Measurements from ENCODE around the gene TMEM60. TPM values are rescaled to one million over a fixed set of nuclear protein-coding genes. Genes with fewer than 3 reads are reported as not detected.
"Not testable (repeated sequence)": the region's sequence is repeated elsewhere in the genome, so short reads cannot be mapped to it uniquely, and the experiment has no call there.

Gene TMEM60
- total RNA-seq, 4 donors from 2014 or later, result 0.51 to 27.6 (median 9.0) TPM

DNA sequence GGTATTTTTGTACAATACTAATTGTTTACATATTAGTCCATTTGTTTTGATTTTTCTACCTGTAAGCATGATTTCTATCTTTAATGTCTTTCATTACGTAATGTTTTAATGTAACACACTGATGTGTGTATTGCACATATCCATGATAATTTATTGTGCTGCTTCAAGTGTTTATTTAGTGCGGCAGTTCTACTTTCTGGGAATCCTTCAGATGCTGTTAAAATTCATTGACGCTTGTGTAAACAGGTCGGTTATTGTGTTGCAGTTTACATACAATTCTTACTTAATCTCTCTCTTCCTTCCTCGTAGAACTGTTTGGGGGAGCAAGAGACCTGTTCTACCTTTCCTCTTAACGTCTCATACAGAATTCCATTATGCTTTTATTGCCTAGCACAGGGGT, 6.9 kb downstream of the TMEM60 start:
- Histone ChIP-seq H3K4me3 (no peak overlapping the region), H3K36me3 (no peaks in the 10 kb centered on the region), H3K4me1 (no peaks in the 10 kb centered on the region), H3K27me3 (no peaks in the 10 kb centered on the region), H3K27ac (no peak overlapping the region), H3K9me3 (no peaks in the 10 kb centered on the region)
- TF ChIP-seq, protein P1, sequence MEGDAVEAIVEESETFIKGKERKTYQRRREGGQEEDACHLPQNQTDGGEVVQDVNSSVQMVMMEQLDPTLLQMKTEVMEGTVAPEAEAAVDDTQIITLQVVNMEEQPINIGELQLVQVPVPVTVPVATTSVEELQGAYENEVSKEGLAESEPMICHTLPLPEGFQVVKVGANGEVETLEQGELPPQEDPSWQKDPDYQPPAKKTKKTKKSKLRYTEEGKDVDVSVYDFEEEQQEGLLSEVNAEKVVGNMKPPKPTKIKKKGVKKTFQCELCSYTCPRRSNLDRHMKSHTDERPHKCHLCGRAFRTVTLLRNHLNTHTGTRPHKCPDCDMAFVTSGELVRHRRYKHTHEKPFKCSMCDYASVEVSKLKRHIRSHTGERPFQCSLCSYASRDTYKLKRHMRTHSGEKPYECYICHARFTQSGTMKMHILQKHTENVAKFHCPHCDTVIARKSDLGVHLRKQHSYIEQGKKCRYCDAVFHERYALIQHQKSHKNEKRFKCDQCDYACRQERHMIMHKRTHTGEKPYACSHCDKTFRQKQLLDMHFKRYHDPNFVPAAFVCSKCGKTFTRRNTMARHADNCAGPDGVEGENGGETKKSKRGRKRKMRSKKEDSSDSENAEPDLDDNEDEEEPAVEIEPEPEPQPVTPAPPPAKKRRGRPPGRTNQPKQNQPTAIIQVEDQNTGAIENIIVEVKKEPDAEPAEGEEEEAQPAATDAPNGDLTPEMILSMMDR (IDR thresholded peaks at IDR 0.05), result no peak
- no peak for TF ChIP-seq POLR2A (IDR thresholded peaks at IDR 0.05)
- no peak for DNase-seq
- intact Hi-C loops (cut with DNase I; ENCODE audit: low total_unique reads), result no loop called here

DNA sequence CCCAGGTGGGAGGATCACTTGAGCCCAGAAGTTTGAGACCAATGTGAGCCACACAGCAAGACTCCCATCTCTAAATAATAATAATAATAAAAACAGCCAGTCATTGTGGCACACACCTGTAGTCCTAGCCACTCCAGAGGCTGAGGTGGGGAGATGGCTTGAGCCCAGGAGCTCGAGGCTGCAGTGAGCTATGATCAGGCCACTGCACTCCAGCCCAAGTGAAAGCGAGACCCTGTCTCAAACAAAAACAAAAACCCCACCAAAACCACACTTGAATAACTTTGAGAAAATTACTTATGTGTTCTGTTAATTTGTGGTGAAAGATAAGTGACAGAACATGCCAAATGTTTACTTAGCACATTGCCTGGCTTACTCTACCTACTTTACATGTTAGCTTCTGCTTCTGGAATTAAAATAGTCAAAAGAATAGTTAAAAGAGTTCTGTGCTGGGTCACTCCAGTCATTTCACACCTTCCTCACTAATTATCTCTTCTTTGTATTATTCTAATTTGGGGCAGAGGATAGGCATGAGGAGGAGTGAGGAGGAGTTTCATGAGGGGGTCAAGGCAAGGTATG, 9.8 kb downstream of the TMEM60 start:
- intact Hi-C loops (cut with DNase I; ENCODE audit: low total_unique reads), result no loop called here
- Histone ChIP-seq H3K4me3 (no peak overlapping the region), H3K27me3 (no peaks in the 10 kb centered on the region), H3K36me3 (no peaks in the 10 kb centered on the region), H3K4me1 (no peaks in the 10 kb centered on the region), H3K27ac (no peak overlapping the region), H3K9me3 (no peaks in the 10 kb centered on the region)
- DNase-seq, result no peak
- TF ChIP-seq POLR2A (IDR thresholded peaks at IDR 0.05), result no peak
- TF ChIP-seq, protein P1 (IDR thresholded peaks at IDR 0.05), result no peak

DNA sequence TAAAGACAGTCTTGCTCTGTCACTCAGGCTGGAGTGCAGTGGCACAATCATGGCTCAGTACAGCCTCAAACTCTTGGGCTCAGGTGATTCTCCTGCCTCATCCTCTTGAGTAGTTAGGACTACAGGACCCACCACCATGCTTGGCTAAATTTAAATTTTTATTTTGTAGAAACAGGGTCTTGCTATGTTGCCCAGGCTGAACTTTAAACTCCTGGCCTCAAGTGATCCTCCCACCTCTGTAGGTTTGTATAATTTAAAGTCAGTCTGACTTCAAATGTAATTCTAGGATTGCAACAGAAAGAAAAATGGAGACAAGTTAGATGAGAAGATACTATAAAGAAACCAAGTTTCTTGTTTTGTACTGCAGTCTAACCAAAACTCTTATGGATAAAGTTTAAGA, 11.5 kb downstream of the TMEM60 start:
- Histone ChIP-seq H3K27ac (no peak overlapping the region), H3K9me3 (no peaks in the 10 kb centered on the region), H3K36me3 (no peaks in the 10 kb centered on the region), H3K4me3 (no peak overlapping the region), H3K27me3 (no peaks in the 10 kb centered on the region), H3K4me1 (no peaks in the 10 kb centered on the region)
- TF ChIP-seq POLR2A (IDR thresholded peaks at IDR 0.05), result no peak
- TF ChIP-seq, protein P1 (IDR thresholded peaks at IDR 0.05), result no peak
- DNase-seq, result no peak
- intact Hi-C loops (cut with DNase I; ENCODE audit: low total_unique reads), result no loop called here

DNA sequence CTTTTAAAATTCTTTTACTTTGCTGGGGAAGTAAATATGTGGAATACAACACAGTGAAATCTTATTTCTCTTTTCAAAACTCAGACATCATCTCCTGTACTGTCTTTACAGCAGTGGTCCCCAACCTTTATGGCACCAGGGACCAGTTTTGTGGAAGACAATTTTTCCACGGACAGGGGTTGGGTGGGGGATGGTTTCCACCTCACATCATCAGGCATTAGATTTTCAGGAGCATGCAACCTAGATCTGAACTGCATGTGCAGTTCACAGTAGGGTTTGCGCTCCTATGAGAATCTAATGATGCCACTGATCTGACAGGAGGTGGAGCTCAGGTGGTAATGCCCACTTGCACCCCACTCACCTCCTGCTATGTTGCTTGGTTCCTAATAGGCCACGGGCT, 12.2 kb downstream of the TMEM60 start:
- intact Hi-C loops (cut with DNase I; ENCODE audit: low total_unique reads), result no loop called here
- no peak for TF ChIP-seq POLR2A (IDR thresholded peaks at IDR 0.05)
- DNase-seq, result no peak
- Histone ChIP-seq H3K9me3 (no peaks in the 10 kb centered on the region), H3K36me3 (no peaks in the 10 kb centered on the region), H3K4me3 (no peak overlapping the region), H3K4me1 (no peaks in the 10 kb centered on the region), H3K27me3 (no peaks in the 10 kb centered on the region), H3K27ac (no peak overlapping the region)

DNA sequence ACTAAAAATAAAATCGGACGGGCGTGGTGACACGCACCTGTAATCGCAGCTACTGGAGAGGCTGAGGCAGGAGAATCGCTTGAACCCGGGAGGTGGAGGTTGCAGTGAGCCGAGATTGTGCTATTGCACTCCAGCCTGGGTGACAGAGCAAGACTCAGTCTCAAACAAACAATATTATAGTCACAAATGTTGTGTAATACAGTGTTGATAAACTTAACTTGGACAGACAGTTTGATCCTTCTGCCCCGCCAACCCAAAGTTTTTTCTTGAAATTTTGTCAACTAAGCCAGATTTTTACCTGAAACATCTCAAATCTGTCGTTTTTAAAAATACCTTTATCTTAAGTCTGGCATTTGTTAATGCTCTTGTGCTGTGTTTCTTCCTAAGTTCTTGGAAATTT, 13.8 kb downstream of the TMEM60 start:
- H3K4me3 ChIP-seq; H3K9me3 ChIP-seq; intact Hi-C loops (cut with DNase I; ENCODE audit: low total_unique reads); H3K27me3 ChIP-seq; H3K27ac ChIP-seq; H3K36me3 ChIP-seq; H3K4me1 ChIP-seq; DNase-seq: not testable (repeated sequence)

DNA sequence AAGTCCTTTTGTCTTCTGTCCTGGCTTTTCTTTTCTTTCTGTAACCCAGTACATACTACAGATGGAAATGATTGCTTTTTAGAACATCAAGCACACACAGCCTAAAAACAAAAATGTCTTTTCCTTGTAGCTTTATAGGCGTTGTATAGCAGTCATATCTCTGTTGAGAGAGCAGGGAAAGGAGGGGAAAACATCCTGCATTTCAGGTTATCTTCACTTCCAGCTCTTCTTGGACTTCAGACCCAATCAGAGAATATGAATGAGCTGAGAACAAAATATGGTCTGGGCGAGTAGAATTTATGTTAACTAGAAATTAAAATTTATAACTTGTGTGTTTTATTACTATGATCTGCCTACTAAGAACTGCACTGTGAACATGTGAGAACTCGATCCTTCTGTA, 14.7 kb downstream of the TMEM60 start:
- Histone ChIP-seq H3K36me3 (no peaks in the 10 kb centered on the region), H3K27me3 (no peaks in the 10 kb centered on the region), H3K4me3 (no peak overlapping the region), H3K4me1 (no peaks in the 10 kb centered on the region), H3K27ac (no peak overlapping the region), H3K9me3 (no peaks in the 10 kb centered on the region)
- DNase-seq, result no peak
- no peak for TF ChIP-seq POLR2A (IDR thresholded peaks at IDR 0.05)
- TF ChIP-seq, protein P1 (IDR thresholded peaks at IDR 0.05), result no peak
- intact Hi-C loops (cut with DNase I; ENCODE audit: low total_unique reads), result no loop called here
